ENCODE data around the gene GNAO1. TPM values are rescaled to one million over a fixed set of nuclear protein-coding genes. Genes with fewer than 3 reads are reported as not detected.

The GNAO1 gene
- total and polyA plus RNA-seq, 7 donors: 0.69 to 67.0 (median 28.8) TPM

- H3K27ac ChIP-seq: peak overlapping the region in 2 of 4 donors; percentile 4 to 13
- H3K4me3 ChIP-seq: no peak overlapping the region
- TF ChIP-seq POLR2AphosphoS5 (IDR thresholded peaks at IDR 0.05): no peak
- intact Hi-C loops (cut with DNase I): no loop called here
- H3K36me3 ChIP-seq: peaks cover 0 to 5% (median 0%) of the 10 kb centered on the region in 4 donors
- H3K4me1 ChIP-seq: peaks cover 0 to 74% (median 28%) of the 10 kb centered on the region in 4 donors
- 42 to 70% methylated on average over 2 of the region's 2 CpGs for WGBS, 2 donors
- H3K9me3 ChIP-seq: no peaks in the 10 kb centered on the region
- DNase-seq: no peak
- no peaks in the 10 kb centered on the region for H3K27me3 ChIP-seq
Measured at GRCh38 chr16:56233795-56234566, 42.7 kb downstream of the GNAO1 start.

GRCh38 chr16:56234737-56235136, 43.4 kb downstream of the GNAO1 start:
- no peaks in the 10 kb centered on the region for H3K27me3 ChIP-seq
- 43 to 82% methylated on average over 5 of the region's 5 CpGs for WGBS, 2 donors
- H3K27ac ChIP-seq: no peak overlapping the region
- intact Hi-C loops (cut with DNase I): no loop called here
- peaks cover 0 to 5% (median 0%) of the 10 kb centered on the region in 4 donors for H3K36me3 ChIP-seq
- no peak overlapping the region for H3K4me3 ChIP-seq
- H3K9me3 ChIP-seq: no peaks in the 10 kb centered on the region
- no peak for DNase-seq
- H3K4me1 ChIP-seq: peaks cover 0 to 76% (median 30%) of the 10 kb centered on the region in 4 donors
- TF ChIP-seq POLR2A (IDR thresholded peaks at IDR 0.05) (no peak), CTCF (IDR thresholded peaks at IDR 0.05) (no peak), POLR2AphosphoS5 (IDR thresholded peaks at IDR 0.05) (no peak), EP300 (IDR thresholded peaks at IDR 0.05) (no peak)

GRCh38 chr16:56237451-56237930, 46.2 kb downstream of the GNAO1 start:
- Histone ChIP-seq H3K27me3 (no peaks in the 10 kb centered on the region), H3K4me3 (no peak overlapping the region), H3K36me3 (peaks cover 0 to 5% (median 0%) of the 10 kb centered on the region in 4 donors), H3K27ac (peak overlapping the region in 2 of 4 donors; percentile 5 to 29), H3K9me3 (no peaks in the 10 kb centered on the region), H3K4me1 (peaks cover 0 to 87% (median 52%) of the 10 kb centered on the region in 4 donors)
- DNase-seq: no peak
- intact Hi-C loops (cut with DNase I): no loop called here
- 59 to 61% methylated on average over 6 of the region's 6 CpGs for WGBS, 2 donors
- TF ChIP-seq POLR2AphosphoS5 (IDR thresholded peaks at IDR 0.05) (peak in 1 of 4 donors; percentile 34), CTCF (IDR thresholded peaks at IDR 0.05) (no peak)

GRCh38 chr16:56238188-56238587, 46.9 kb downstream of the GNAO1 start:
- H3K27ac ChIP-seq: peak overlapping the region in 2 of 4 donors; percentile 5 to 29
- peaks cover 0 to 5% (median 0%) of the 10 kb centered on the region in 4 donors for H3K36me3 ChIP-seq
- no peaks in the 10 kb centered on the region for H3K27me3 ChIP-seq
- intact Hi-C loops (cut with DNase I): no loop called here
- 33 to 46% methylated on average over 3 of the region's 3 CpGs for WGBS, 2 donors
- no peak for DNase-seq
- no peak for TF ChIP-seq CTCF (IDR thresholded peaks at IDR 0.05)
- TF ChIP-seq POLR2A (IDR thresholded peaks at IDR 0.05): no peak
- TF ChIP-seq EP300 (IDR thresholded peaks at IDR 0.05): no peak
- no peak for TF ChIP-seq POLR2AphosphoS5 (IDR thresholded peaks at IDR 0.05)
- H3K4me1 ChIP-seq: peaks cover 0 to 89% (median 53%) of the 10 kb centered on the region in 4 donors
- H3K9me3 ChIP-seq: no peaks in the 10 kb centered on the region
- H3K4me3 ChIP-seq: no peak overlapping the region

- intact Hi-C loops (cut with DNase I): loop anchor here (2.0 kb wide), 1 partner anchor 27 kb away; no protein-coding TSS in a partner anchor
- 26 to 56% methylated on average over 2 of the region's 2 CpGs for WGBS, 2 donors
- TF ChIP-seq POLR2AphosphoS5 (IDR thresholded peaks at IDR 0.05): peak in 3 of 4 donors; percentile 54 to 71 (median 64)
- TF ChIP-seq POLR2A (IDR thresholded peaks at IDR 0.05): no peak
- TF ChIP-seq CTCF (IDR thresholded peaks at IDR 0.05): no peak
- peak in 1 of 4 donors; percentile 67 for TF ChIP-seq EP300 (IDR thresholded peaks at IDR 0.05)
- Histone ChIP-seq H3K9me3 (no peaks in the 10 kb centered on the region), H3K4me3 (no peak overlapping the region), H3K27ac (peak overlapping the region in 3 of 4 donors; percentile 66 to 73 (median 69)), H3K27me3 (no peaks in the 10 kb centered on the region), H3K36me3 (no peaks in the 10 kb centered on the region), H3K4me1 (peaks cover 0 to 90% (median 62%) of the 10 kb centered on the region in 4 donors)
- no peak for DNase-seq
Measured at GRCh38 chr16:56241596-56241995, 50.3 kb downstream of the GNAO1 start.
